GM12892 (cell line): Measurements from ENCODE around the gene MYO1D.

Experiments used
- POLR2A ChIP-seq: IDR thresholded peaks from 2 replicates; pipeline ENCODE4 v1.6.1; 2011; ENCODE audit warnings: low read depth, low read length, control low read depth
- POLR2AphosphoS5 ChIP-seq: IDR thresholded peaks from 2 replicates; pipeline ENCODE4 v1.6.1; 2011; ENCODE audit warnings: low read depth, low read length, control low read depth
- TAF1 ChIP-seq: IDR thresholded peaks from 2 replicates; pipeline ENCODE4 v1.6.1; 2011; ENCODE audit warnings: low read depth, mild to moderate bottlenecking, control low read depth, low read length, borderline replicate concordance

- TF ChIP-seq POLR2A (no peak), POLR2AphosphoS5 (no peak), TAF1 (no peak)
Measured at GRCh38 chr17:32746280-32746679, 130.6 kb downstream of the MYO1D start.
